ENCODE measurements around the gene IMPACT.

IMPACT gene

GRCh38 chr18:24427484-24427883 is 1.0 kb downstream of the IMPACT start:
- peaks cover 16% of the 10 kb centered on the region for H3K4me1 ChIP-seq (ENCODE audit: control insufficient read depth, insufficient read depth, low read length)
- peak overlapping the region; percentile 93 for H3K9ac ChIP-seq (ENCODE audit: low read length)
- peaks cover 9% of the 10 kb centered on the region for H3K9me3 ChIP-seq (ENCODE audit: control insufficient read depth, low read length)
- H3K4me3 ChIP-seq (ENCODE audit: low read length) = peak overlapping the region; percentile 89
- peak; percentile 21 for DNase-seq (ENCODE audit: low read depth)
- H3K36me3 ChIP-seq (ENCODE audit: control insufficient read depth, insufficient read depth, low read length, severe bottlenecking) = peaks cover 8% of the 10 kb centered on the region
- H3K27me3 ChIP-seq (replicated peaks; ENCODE audit: control insufficient read depth, insufficient read depth, low read length) = peaks cover 18% of the 10 kb centered on the region

GRCh38 chr18:24428709-24429108 is 2.2 kb downstream of the IMPACT start:
- H3K4me1 ChIP-seq (ENCODE audit: control insufficient read depth, insufficient read depth, low read length) = peaks cover 16% of the 10 kb centered on the region
- no peak for DNase-seq (ENCODE audit: low read depth)
- no peak overlapping the region for H3K9ac ChIP-seq (ENCODE audit: low read length)
- H3K4me3 ChIP-seq (ENCODE audit: low read length) = no peak overlapping the region
- H3K27me3 ChIP-seq (replicated peaks; ENCODE audit: control insufficient read depth, insufficient read depth, low read length) = peaks cover 15% of the 10 kb centered on the region
- peaks cover 8% of the 10 kb centered on the region for H3K36me3 ChIP-seq (ENCODE audit: control insufficient read depth, insufficient read depth, low read length, severe bottlenecking)
- H3K9me3 ChIP-seq (ENCODE audit: control insufficient read depth, low read length) = peaks cover 7% of the 10 kb centered on the region

GRCh38 chr18:24429188-24429587 is 2.7 kb downstream of the IMPACT start:
- no peak for DNase-seq (ENCODE audit: low read depth)
- Histone ChIP-seq H3K27me3 (replicated peaks; ENCODE audit: control insufficient read depth, insufficient read depth, low read length) (peaks cover 13% of the 10 kb centered on the region), H3K4me1 (ENCODE audit: control insufficient read depth, insufficient read depth, low read length) (peaks cover 16% of the 10 kb centered on the region), H3K4me3 (ENCODE audit: low read length) (no peak overlapping the region), H3K9me3 (ENCODE audit: control insufficient read depth, low read length) (peaks cover 5% of the 10 kb centered on the region), H3K36me3 (ENCODE audit: control insufficient read depth, insufficient read depth, low read length, severe bottlenecking) (peaks cover 8% of the 10 kb centered on the region), H3K9ac (ENCODE audit: low read length) (no peak overlapping the region)

GRCh38 chr18:24432618-24433017 is 6.1 kb downstream of the IMPACT start:
- DNase-seq (ENCODE audit: low read depth) = no peak
- peaks cover 24% of the 10 kb centered on the region for H3K36me3 ChIP-seq (ENCODE audit: control insufficient read depth, insufficient read depth, low read length, severe bottlenecking)

GRCh38 chr18:24436939-24437338 is 10.5 kb downstream of the IMPACT start:
- Histone ChIP-seq H3K9me3 (ENCODE audit: control insufficient read depth, low read length) (no peaks in the 10 kb centered on the region), H3K4me3 (ENCODE audit: low read length) (no peak overlapping the region), H3K36me3 (ENCODE audit: control insufficient read depth, insufficient read depth, low read length, severe bottlenecking) (peaks cover 50% of the 10 kb centered on the region), H3K9ac (ENCODE audit: low read length) (no peak overlapping the region), H3K27me3 (replicated peaks; ENCODE audit: control insufficient read depth, insufficient read depth, low read length) (no peaks in the 10 kb centered on the region), H3K4me1 (ENCODE audit: control insufficient read depth, insufficient read depth, low read length) (no peaks in the 10 kb centered on the region)
- DNase-seq (ENCODE audit: low read depth) = no peak

More at GRCh38 chr18:24432618-24433017, 6.1 kb downstream of the IMPACT start:
- H3K4me1 ChIP-seq (ENCODE audit: control insufficient read depth, insufficient read depth, low read length) = peaks cover 4% of the 10 kb centered on the region
- H3K9ac ChIP-seq (ENCODE audit: low read length) = no peak overlapping the region
- no peaks in the 10 kb centered on the region for H3K9me3 ChIP-seq (ENCODE audit: control insufficient read depth, low read length)
- H3K4me3 ChIP-seq (ENCODE audit: low read length) = no peak overlapping the region
- H3K27me3 ChIP-seq (replicated peaks; ENCODE audit: control insufficient read depth, insufficient read depth, low read length) = no peaks in the 10 kb centered on the region

GRCh38 chr18:24443870-24444269 is 17.4 kb downstream of the IMPACT start:
- no peaks in the 10 kb centered on the region for H3K4me1 ChIP-seq (ENCODE audit: control insufficient read depth, insufficient read depth, low read length)
- peaks cover 84% of the 10 kb centered on the region for H3K36me3 ChIP-seq (ENCODE audit: control insufficient read depth, insufficient read depth, low read length, severe bottlenecking)
- H3K4me3 ChIP-seq (ENCODE audit: low read length) = no peak overlapping the region
- DNase-seq (ENCODE audit: low read depth) = no peak
- H3K9ac ChIP-seq (ENCODE audit: low read length) = no peak overlapping the region
- H3K9me3 ChIP-seq (ENCODE audit: control insufficient read depth, low read length) = no peaks in the 10 kb centered on the region
- no peaks in the 10 kb centered on the region for H3K27me3 ChIP-seq (replicated peaks; ENCODE audit: control insufficient read depth, insufficient read depth, low read length)

- Histone ChIP-seq H3K4me1 (ENCODE audit: control insufficient read depth, insufficient read depth, low read length) (no peaks in the 10 kb centered on the region), H3K4me3 (ENCODE audit: low read length) (no peak overlapping the region), H3K9ac (ENCODE audit: low read length) (no peak overlapping the region), H3K9me3 (ENCODE audit: control insufficient read depth, low read length) (no peaks in the 10 kb centered on the region), H3K36me3 (ENCODE audit: control insufficient read depth, insufficient read depth, low read length, severe bottlenecking) (peaks cover 93% of the 10 kb centered on the region), H3K27me3 (replicated peaks; ENCODE audit: control insufficient read depth, insufficient read depth, low read length) (no peaks in the 10 kb centered on the region)
- DNase-seq (ENCODE audit: low read depth) = no peak
Measured at GRCh38 chr18:24446453-24446852, 20.0 kb downstream of the IMPACT start.

GRCh38 chr18:24446953-24447538 is 20.6 kb downstream of the IMPACT start:
- peaks cover 92% of the 10 kb centered on the region for H3K36me3 ChIP-seq (ENCODE audit: control insufficient read depth, insufficient read depth, low read length, severe bottlenecking)
- no peak overlapping the region for H3K9ac ChIP-seq (ENCODE audit: low read length)
- H3K27me3 ChIP-seq (replicated peaks; ENCODE audit: control insufficient read depth, insufficient read depth, low read length) = no peaks in the 10 kb centered on the region
- no peaks in the 10 kb centered on the region for H3K4me1 ChIP-seq (ENCODE audit: control insufficient read depth, insufficient read depth, low read length)
- H3K4me3 ChIP-seq (ENCODE audit: low read length) = no peak overlapping the region
- H3K9me3 ChIP-seq (ENCODE audit: control insufficient read depth, low read length) = no peaks in the 10 kb centered on the region
- DNase-seq (ENCODE audit: low read depth) = peak; percentile 5

- no peak overlapping the region for H3K9ac ChIP-seq (ENCODE audit: low read length)
- DNase-seq (ENCODE audit: low read depth) = no peak
- no peaks in the 10 kb centered on the region for H3K27me3 ChIP-seq (replicated peaks; ENCODE audit: control insufficient read depth, insufficient read depth, low read length)
- H3K4me1 ChIP-seq (ENCODE audit: control insufficient read depth, insufficient read depth, low read length) = no peaks in the 10 kb centered on the region
- no peaks in the 10 kb centered on the region for H3K9me3 ChIP-seq (ENCODE audit: control insufficient read depth, low read length)
- H3K36me3 ChIP-seq (ENCODE audit: control insufficient read depth, insufficient read depth, low read length, severe bottlenecking) = peaks cover 83% of the 10 kb centered on the region
- H3K4me3 ChIP-seq (ENCODE audit: low read length) = no peak overlapping the region
Measured at GRCh38 chr18:24447961-24448360, 21.5 kb downstream of the IMPACT start.

- no peak overlapping the region for H3K9ac ChIP-seq (ENCODE audit: low read length)
- H3K4me1 ChIP-seq (ENCODE audit: control insufficient read depth, insufficient read depth, low read length) = no peaks in the 10 kb centered on the region
- H3K4me3 ChIP-seq (ENCODE audit: low read length) = no peak overlapping the region
- peaks cover 9% of the 10 kb centered on the region for H3K36me3 ChIP-seq (ENCODE audit: control insufficient read depth, insufficient read depth, low read length, severe bottlenecking)
- no peak for DNase-seq (ENCODE audit: low read depth)
- H3K9me3 ChIP-seq (ENCODE audit: control insufficient read depth, low read length) = no peaks in the 10 kb centered on the region
- no peaks in the 10 kb centered on the region for H3K27me3 ChIP-seq (replicated peaks; ENCODE audit: control insufficient read depth, insufficient read depth, low read length)
Measured at GRCh38 chr18:24456549-24456948, 30.1 kb downstream of the IMPACT start.

- no peaks in the 10 kb centered on the region for H3K27me3 ChIP-seq (replicated peaks; ENCODE audit: control insufficient read depth, insufficient read depth, low read length)
- no peaks in the 10 kb centered on the region for H3K4me1 ChIP-seq (ENCODE audit: control insufficient read depth, insufficient read depth, low read length)
- DNase-seq (ENCODE audit: low read depth) = no peak
- no peak overlapping the region for H3K9ac ChIP-seq (ENCODE audit: low read length)
- H3K4me3 ChIP-seq (ENCODE audit: low read length) = no peak overlapping the region
- H3K36me3 ChIP-seq (ENCODE audit: control insufficient read depth, insufficient read depth, low read length, severe bottlenecking) = no peaks in the 10 kb centered on the region
- no peaks in the 10 kb centered on the region for H3K9me3 ChIP-seq (ENCODE audit: control insufficient read depth, low read length)
Measured at GRCh38 chr18:24459772-24460171, 33.3 kb downstream of the IMPACT start.

- H3K9ac ChIP-seq (ENCODE audit: low read length) = no peak within 1 kb of the TSS
- DNase-seq (ENCODE audit: low read depth) = no peak
Measured at GRCh38 chr18:24460388-24460787, 33.9 kb downstream of the IMPACT start, which contains the start of gene HRH4. HRH4 (plus strand) TSS chr18:24460637; CDS start chr18:24460729, 92 bp downstream.

More at GRCh38 chr18:24460388-24460787, 33.9 kb downstream of the IMPACT start, which contains the start of gene HRH4:
- H3K4me3 ChIP-seq (ENCODE audit: low read length) = no peak within 1 kb of the TSS
- no peaks in the 10 kb centered on the region for H3K4me1 ChIP-seq (ENCODE audit: control insufficient read depth, insufficient read depth, low read length)
- no peaks in the 10 kb centered on the region for H3K36me3 ChIP-seq (ENCODE audit: control insufficient read depth, insufficient read depth, low read length, severe bottlenecking)
- no peaks in the 10 kb centered on the region for H3K27me3 ChIP-seq (replicated peaks; ENCODE audit: control insufficient read depth, insufficient read depth, low read length)
- H3K9me3 ChIP-seq (ENCODE audit: control insufficient read depth, low read length) = no peaks in the 10 kb centered on the region
